Thyroid gland (tissue), 4 donors: ENCODE data around the gene CELF5.

Experiments used
- POLR2A ChIP-seq, 2 donors: fragments of 450-650 bp; IDR thresholded peaks; one replicate each; pipeline ENCODE4 v1.6.1; 2017; ENCODE audit warnings: antibody characterized with exemption in 2 of 2, mild to moderate bottlenecking in 2 of 2, moderate library complexity in 1 of 2
- TF ChIP-seq, protein P1 (sequence below), 6 experiments: fragments of 200-600 bp in 3 of 6; fragments of 450-650 bp in 3 of 6; sonication (generic) in 3 of 6; IDR thresholded peaks; one replicate each; pipeline ENCODE4 v1.5.1; 2016 to 2019; ENCODE audit warnings: antibody characterized with exemption in 6 of 6, mild to moderate bottlenecking in 2 of 6, inconsistent platforms in 1 of 6, moderate library complexity in 1 of 6

- TF ChIP-seq, protein P1, sequence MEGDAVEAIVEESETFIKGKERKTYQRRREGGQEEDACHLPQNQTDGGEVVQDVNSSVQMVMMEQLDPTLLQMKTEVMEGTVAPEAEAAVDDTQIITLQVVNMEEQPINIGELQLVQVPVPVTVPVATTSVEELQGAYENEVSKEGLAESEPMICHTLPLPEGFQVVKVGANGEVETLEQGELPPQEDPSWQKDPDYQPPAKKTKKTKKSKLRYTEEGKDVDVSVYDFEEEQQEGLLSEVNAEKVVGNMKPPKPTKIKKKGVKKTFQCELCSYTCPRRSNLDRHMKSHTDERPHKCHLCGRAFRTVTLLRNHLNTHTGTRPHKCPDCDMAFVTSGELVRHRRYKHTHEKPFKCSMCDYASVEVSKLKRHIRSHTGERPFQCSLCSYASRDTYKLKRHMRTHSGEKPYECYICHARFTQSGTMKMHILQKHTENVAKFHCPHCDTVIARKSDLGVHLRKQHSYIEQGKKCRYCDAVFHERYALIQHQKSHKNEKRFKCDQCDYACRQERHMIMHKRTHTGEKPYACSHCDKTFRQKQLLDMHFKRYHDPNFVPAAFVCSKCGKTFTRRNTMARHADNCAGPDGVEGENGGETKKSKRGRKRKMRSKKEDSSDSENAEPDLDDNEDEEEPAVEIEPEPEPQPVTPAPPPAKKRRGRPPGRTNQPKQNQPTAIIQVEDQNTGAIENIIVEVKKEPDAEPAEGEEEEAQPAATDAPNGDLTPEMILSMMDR (IDR thresholded peaks at IDR 0.05): no peak
- no peak for TF ChIP-seq POLR2A (IDR thresholded peaks at IDR 0.05)
Measured at GRCh38 chr19:3206216-3206953, 18.1 kb upstream of the CELF5 start.
